ENCODE data around the gene DPP7.
A peak's percentile ranks its signal among the peaks of the same experiment; 100 is the strongest.
"Not testable (repeated sequence)": the region's sequence is repeated elsewhere in the genome, so short reads cannot be mapped to it uniquely, and the experiment has no call there.

Gene DPP7

DNA sequence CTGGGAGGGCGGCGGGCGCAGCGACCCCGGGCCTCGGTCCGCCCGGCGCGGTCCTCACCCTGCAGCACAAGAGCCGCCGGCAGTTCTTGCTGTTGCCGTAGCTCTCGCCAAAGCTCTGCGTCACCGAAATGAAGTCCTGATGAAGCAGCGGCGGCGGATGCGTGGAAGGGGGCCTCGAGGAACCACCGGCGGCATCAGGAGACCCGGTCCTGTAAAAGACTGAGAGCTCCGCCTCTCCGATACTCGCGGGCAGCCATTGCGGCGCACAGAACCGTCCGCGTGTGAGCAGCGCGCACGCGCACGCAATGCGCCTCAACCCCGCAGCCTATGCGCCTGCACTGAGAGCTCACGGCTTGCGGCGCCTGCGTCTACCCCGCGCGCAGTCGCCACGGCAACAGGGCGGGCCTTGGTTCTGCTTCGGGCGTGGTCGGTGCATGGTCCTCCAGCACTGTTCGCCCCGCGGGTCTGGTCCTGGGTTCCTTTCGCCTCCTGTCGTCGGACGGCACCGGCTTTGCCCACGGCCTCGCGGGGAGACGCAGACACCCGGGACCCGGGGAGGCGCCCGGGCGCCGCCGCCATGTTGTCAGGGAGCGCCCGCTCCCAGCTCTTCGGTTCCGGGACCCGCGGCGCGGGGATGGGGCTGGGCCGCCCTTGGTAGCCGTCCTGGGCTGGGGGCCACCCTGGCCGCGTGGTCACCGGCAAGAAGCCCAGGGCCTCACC, 15.1 kb upstream of the DPP7 start:
- DNase-seq (ENCODE audit: low read depth, low spot score), result peak; percentile 60

DNA sequence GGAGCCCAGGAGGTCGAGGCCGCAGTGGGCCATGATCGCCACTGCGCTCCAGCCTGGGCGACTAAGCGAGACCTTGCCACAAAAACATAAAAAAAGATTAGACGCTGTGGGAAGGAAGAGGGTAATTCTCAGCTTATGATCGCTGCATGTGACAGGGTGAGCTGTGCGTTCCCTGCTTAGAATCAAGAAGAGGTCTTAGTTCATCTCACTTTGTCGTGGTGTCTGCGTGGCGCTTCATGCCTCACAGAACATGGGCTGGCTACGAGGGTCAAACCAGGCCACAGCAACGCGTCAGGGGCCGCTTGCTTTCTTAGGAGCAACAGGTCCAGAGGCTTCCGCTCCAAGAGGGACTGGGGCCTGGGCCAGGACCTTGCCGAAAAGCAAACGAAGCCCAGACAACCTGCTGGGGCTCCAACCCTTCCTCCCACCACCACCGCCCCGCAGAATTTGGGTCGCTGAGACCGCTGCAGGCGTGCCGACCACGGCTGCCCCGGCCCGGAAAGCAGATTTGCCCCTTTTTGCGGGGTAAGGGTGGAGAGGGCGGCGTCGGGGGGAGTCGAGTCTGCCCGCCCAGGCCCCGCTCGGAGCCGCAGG, 14.4 kb upstream of the DPP7 start:
- DNase-seq (ENCODE audit: low read depth, low spot score), result no peak

DNA sequence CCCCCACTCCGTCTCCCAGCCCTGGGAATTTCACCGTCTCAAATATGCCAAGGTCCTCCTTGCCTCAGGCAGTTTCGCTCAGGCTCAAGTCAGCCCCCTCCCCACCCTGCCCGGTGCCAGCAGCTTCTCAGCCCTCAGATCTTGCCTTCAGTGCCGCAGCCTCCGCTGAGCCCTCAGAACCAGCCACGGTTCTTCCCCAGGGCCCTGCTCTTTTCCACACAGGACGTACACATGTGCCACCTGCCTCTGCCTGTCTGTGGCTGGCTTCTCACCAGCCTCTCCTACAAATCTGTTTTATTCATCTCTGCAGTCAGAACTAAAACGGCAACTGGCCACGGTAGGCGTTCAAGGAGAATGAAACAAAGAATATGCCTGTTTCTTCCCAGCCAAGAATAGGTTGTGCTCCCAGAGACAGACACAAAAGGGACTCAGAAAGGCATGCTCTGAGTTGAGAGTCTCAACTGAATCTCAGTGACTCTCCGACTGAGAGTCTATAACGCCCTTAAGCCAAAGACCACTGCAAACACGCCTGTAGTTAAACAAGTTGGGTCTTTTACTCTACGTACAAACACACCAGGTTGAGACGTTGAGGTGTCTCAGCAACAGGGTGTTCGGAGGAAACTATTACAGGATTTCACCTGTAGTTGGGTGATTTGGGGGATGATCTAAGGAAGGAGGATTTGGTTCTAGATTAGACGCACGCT, 13.8 kb upstream of the DPP7 start:
- DNase-seq (ENCODE audit: low read depth, low spot score), result no peak

DNA sequence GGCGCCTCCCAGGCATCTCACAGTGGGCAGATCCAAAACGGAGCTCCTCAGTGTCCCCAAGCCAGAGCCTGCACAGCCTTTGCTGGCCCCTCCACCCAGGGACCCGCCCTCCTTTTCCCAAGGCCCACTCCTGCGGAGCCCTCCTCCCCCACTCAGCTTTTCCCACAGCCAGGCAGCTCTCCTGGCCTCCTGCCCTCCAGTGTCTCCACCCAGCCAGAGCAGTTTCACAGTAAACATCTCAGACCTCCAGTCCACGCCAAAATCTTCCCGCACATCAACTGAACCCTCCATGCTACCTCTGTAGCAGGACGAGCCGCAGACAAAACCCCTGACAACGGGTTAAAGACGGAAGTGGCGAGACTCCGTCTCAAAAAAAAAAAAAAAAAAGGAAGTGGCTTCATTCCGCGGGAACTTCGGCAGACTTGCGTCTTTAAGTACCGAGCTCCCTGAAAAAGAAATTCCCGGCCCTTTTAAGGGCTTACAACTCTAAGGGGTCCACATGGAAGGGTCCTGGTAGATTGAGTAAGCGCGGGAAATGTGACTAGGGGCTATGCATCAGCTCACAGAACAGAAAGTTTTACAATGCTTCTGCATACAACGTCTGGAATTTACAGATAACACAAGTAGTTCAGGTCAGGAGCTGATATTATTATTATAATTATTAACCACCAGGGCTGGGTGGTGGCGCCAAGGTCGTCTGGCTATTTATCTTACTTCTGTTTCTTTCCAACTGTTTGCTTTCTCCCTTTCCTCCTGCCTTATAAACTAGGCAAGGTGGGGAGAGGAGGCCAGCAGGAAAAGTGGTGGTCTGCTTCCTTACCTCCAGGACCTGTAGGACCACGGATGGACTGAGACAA, 13.0 kb upstream of the DPP7 start:
- no peak for DNase-seq (ENCODE audit: low read depth, low spot score)

DNA sequence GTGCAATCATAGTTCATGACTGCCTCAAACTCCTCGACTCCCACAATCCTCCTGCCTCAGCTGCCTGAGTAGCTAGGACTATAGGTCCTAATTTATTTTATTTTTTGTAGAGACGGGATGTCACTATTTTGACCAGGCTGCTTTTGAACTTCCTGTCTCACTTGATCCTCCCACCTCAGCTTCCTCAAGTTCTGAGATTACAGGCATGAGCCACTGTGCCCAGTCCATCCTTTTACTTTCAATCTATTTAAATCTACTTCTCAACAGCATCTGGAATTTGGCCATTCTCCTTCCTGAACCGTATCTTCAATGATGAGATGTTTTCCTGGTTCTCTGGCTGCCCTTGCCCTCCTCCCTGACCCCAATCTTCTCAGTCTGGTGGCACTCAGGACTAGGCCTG, 12.3 kb upstream of the DPP7 start:
- no peak for DNase-seq (ENCODE audit: low read depth, low spot score)

DNA sequence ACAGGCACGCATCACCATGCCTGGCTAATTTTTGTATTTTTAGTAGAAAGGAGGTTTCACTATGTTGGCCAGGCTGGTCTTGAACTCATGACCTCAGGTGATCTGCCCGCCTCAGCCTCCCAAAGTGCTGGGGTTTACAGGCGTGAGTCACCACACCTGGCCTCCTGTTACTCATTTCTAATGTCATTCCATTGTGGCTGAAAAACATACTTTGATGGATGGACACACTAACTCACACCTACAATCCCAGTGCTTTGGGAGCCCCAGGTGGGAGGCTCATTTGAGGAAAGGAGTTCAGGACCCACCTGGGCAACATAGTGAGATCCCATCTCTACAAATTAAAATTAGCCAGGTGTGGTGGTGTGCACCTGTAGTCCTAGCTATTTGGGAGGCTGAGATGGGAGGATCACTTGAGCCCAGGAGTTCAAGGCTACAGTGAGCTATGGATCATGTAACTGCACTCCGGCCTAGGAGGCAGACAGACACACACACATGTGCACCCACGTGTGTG, 9.5 kb upstream of the DPP7 start:
- DNase-seq (ENCODE audit: low read depth, low spot score), result not testable (repeated sequence)

DNA sequence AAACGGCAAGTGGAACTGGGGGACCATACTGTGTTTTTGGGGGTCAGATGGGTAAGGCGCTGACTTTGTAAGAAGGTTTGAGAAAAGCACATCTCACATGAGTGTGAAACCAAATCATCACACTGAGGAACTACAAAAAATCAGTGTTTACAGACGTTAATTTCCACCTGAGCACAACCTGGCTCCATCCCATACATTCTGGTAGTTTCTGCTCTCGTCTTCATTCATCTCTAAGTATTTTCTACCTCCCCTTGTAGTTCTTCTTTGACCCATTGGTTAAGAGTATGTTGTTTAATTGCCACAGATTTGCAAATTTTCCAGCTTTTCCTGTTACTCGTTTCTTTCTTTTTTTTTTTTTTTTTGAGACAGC, 8.9 kb upstream of the DPP7 start:
- no peak for DNase-seq (ENCODE audit: low read depth, low spot score)

DNA sequence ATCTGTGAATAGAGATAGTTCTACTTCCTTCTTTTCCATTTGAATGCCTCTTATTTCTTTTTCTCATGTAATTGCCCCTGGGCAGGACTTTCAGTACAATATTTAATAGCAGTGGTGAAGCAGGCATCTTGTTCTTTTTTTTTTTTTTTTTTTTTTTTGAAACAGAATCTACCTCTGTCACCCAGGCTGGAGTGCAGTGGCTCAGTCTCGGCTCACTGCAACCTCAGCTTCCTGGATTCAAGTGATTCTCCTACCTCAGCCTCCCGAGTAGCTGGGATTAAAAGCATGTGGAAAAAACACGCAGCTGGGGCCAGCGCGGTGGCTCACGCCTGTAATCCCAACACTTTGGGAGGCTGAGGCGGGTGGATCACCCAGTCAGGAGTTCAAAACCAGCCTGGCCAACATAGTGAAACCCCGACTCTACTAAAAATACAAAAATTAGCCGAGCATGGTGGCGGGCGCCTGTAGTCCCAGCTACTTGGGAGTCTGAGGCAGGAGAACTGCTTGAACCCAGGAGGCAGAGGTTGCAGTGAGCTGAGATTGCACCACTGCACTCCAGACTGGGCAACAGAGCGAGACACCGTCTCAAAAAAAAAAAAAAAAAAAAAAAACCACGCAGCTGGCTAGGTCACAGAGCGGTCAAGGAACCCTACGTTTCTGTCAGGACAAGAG, 8.4 kb upstream of the DPP7 start:
- DNase-seq (ENCODE audit: low read depth, low spot score), result not testable (repeated sequence)

DNA sequence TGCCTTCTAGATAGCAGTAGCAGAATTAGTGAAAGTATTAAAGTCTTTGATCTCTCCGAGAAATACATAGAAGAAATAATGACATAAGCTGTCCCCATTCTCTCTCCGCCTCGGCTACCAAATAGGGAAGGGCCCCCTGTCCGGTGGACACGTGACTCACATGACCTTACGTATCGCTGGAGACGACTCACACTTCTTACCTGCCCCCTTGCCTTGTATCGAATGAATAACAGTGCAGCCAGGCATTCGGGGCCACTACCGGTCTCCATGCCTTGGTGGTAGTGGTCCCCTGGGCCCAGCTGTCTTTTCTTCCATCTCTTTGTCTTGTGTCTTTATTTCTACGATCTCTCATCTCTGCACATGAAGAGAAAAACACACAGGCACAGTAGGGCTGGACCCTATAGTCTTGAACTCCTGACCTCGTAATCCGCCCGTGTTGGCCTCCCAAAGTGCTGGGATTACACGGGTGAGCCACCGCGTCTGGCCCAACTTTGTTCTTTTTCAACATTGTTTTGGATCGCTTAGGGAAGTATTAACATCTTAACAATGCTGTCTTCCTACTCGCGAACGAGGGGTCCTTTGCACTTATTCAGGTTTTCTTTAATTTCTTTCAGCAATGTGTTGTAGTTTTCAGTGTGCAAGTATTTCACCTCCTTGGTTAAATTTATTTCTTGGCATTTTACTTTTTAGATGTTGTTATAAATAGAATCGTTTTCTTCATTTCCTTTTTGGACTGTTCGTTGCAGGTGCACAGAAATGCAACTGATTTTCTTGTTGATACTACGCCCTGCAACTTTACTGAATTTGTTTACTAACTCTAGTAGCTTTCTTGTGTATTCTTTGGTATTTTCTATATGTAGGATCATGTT, 7.6 kb upstream of the DPP7 start:
- DNase-seq (ENCODE audit: low read depth, low spot score), result not testable (repeated sequence)

DNA sequence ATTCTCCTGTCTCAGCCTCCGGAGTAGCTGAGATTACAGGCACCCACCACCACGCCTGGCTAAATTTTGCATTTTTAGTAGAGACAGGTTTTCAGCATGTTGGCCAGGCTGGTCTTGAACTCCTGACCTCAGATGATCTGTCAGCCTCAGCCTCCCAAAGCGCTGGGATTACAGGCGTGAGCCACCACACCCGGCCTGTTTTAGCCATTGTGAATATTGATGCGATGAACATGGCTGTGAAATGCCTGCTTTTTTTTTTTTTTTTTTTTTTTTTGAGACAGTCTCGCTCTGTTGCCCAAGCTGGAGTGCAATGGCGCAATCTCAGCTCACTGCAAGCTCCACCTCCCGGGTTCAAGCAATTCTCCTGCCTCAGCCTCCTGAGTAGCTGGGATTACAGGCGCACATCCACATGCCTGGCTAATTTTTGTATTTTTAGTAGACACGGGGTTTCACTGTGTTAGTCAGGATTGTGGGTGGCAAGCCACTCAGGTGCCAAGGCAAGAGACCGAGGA, 3.6 kb upstream of the DPP7 start:
- not testable (repeated sequence) for DNase-seq (ENCODE audit: low read depth, low spot score)

DNA sequence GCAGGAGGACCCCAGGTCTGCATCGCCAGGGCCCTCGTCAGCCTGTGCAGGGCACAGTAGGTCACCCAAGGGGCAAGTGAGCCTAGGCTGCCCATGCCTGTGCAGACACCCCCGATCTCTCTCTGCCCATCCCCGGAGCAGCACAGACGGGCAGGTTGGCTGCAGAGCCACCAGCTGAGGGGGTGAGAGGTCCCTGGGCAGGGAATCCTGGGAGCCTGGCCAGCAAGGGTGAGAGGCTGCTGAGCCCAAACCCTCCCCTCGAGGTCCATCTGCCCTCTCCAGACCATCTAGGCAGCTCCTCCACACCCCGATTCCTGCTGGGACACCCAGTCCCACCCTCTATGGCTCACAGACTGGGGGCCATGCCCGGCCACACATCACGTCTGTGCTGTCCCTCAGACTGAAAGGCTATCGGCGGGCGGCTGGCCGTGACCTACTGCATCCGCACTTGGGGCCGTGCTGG, 2.8 kb upstream of the DPP7 start:
- DNase-seq (ENCODE audit: low read depth, low spot score), result no peak

DNA sequence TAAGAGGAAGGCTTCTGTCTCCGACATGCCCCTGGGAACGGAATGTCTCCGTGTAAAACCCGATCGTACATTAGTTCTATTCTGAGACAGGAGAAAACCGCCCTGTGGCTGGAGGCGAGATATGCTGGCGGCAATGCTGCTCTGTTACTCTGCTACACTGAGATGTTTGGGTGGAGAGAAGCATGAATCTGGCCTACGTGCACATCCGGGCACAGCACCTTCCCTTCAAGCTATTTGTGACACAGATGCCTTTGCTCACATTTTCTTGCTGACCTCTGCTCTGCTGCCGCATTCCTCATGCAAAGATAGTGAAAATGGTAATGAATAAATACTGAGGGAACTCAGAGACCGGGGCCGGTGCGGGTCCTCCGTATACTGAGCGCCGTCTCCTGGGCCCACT, 2.2 kb upstream of the DPP7 start:
- no peak for DNase-seq (ENCODE audit: low read depth, low spot score)

DNA sequence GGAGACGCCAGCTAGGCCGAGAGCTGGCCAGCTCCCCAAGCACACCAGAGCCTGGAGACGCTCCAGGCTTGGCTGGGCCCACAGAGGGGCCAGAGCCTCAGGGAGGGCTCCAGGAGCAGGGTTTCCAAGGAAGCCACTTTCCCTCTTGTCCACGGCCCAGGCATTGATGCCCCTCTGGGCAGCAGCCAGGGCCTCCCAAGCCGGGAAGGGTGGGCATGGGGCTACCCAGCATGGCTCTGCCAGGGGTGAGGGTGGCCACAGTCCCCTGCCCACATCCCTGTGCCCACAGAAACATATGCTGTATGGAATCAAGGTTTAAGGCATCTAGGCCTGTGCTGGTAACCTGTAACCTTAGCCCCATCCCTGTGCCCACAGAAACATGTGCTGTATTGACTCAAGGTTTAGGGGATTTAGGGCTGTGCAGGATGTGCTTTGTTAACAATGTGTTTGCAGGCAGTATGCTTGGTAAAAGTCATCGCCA, 1.5 kb upstream of the DPP7 start:
- no peak for DNase-seq (ENCODE audit: low read depth, low spot score)

DNA sequence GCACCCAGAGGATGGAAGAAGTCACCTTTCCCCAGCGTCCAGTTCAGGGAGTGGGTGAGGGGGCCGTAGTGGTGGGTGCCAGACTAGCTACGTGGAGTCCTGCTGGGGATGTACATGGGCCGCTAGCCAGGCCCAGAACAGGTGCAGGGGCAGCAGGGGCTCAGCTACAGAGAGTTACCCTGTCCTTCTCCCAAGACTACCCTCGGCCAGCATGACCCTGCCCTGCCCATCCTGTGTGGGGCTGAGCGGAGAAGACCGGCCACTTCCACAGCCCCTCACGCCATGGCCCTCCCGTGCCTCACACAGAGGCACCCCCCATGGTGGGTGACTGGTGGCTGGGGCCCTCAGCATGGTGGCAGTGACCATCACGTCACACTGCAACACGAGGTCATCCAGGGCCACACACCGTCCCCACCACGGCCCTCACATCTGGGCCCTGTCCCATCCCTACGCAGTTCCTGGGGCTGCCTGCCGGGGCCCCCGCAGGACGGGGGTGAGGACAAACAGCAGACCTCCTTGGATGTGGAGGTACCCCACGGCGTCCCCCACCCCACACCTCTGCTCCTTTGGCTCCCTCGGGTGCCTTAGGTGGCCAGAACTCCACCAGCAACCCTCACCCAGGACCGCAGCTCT, 977 bp upstream of the DPP7 start:
- no peak for DNase-seq (ENCODE audit: low read depth, low spot score)

DNA sequence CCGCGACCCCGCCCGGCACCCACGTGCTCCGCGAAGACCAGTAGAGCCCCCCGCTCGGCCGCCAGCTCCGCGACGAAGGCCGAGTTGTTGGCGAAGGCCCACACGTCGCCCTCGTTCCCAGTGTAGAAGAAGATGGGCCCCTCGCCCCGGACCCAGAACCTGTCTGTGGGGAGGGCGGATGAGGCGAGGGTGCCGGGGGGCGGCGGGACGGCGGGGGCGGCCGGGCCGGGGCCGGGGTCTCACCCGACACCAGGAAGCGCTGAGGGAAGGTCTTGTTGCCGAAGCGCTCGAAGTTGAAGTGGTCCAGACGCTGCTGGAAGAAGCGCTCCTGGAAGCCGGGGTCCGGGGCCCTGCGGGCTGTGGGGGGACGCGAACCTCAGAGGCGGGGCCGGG, 317 bp downstream of the DPP7 start:
- no peak for DNase-seq (ENCODE audit: low read depth, low spot score)

DNA sequence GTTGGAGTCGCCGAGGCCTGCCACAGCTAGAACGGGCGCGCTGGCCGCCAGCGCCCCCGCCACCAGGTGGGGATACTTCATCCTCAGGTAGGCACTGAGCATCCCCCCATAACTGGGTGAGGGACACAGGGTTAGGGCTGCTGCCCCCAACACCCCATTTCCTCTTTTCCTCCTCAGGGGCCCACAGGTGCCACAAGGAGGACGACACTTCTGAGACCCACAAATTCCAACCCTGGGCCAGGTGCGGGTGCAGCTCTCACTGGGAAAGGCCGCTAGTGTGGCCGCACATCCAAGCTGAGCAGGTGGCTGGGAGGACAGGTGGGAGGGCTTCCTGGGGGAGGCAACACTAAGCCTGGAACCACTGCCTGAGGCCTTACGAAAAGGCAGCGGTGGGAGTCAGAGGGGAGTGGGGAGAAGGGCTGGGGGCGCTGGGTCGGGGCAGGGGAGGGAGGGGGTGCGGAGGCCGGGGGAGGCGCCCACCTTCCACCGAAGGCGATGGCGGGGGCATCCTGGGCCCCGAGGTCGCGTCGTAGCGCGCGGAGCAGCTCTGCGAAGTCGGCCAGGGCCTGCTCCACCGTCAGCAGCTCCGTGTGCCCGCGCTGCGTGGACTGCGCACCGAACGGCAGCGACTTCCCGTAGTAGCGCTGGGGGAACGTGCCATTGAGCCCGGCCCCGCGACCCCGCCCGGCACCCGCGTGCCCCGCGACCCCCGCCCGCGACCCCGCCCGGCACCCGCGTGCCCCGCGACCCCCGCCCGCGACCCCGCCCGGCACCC, 961 bp downstream of the DPP7 start:
- DNase-seq (ENCODE audit: low read depth, low spot score), result no peak

DNA sequence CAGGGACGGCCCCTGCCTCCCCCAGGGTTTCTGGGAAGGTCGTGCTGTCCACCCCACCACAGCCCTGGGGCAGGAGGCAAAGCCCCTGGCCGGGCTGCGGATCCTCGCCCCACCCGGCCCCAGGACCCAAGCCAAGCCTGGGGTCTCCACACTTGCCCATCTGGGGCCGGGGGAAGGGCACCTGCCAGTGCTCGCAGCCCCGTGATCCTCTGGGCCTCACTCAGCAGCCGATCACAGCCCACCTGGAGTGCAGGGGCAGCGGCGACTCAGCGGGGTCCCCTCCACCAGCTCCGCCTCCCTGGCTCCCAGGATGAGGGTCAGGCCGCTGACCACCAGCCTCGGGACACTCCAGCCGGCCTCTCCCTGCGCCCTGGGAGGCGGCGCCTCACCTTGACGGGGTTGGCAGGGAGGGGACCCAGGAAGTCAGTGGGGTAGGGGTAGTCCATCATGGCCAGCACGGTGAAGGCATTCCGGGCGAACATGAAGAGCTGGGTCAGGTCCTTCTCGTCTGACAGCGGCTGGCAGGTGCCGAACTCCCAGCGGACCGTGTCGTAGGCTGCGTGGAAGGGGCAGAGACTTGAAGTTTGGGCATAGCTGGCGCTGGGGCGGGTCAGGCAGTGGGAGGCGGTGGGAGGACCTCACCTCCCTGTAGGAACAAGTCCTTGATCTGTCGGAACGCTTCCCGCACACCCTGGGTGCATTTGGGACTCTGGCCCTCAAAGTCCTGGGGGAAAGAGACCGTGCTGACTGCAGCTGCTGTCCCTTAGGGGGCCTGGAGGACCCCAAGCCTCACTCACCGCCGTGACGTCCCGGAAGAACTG, 1.8 kb downstream of the DPP7 start:
- no peak for DNase-seq (ENCODE audit: low read depth, low spot score)

Measured in iPS DF 19.7 (cell line).